HEK293T (cell line): ENCODE results near the gene TSPAN5.

ENCODE experiments used
- CTCF ChIA-PET: fragments of 350-600 bp; formaldehyde crosslinking; extraction: SDS; loops from one replicate; lab custom pipeline; 2021; ENCODE audit warnings: antibody characterized with exemption, inconsistent platforms; lab: Yijun Ruan, JAX
- POLR2A ChIA-PET: fragments of 350-600 bp; formaldehyde crosslinking; extraction: SDS; loops from one replicate; lab custom pipeline; 2020; ENCODE audit warnings: antibody characterized with exemption, inconsistent platforms; lab: Yijun Ruan, JAX
- DNase-seq: peaks from one replicate; pipeline ENCODE4 v3.0.0; 2012; ENCODE audit warnings: mixed read lengths; ENCODE audit errors: extremely low spot score
- ARNT ChIP-seq: fragments of 450-650 bp; IDR thresholded peaks from 2 replicates; pipeline ENCODE4 v1.6.1; 2017; ENCODE audit warnings: mild to moderate bottlenecking
- BHLHE40 ChIP-seq: fragments of 450-650 bp; IDR thresholded peaks from 2 replicates; pipeline ENCODE4 v1.6.1; 2016; ENCODE audit warnings: mild to moderate bottlenecking, moderate library complexity, borderline replicate concordance
- CTBP1 ChIP-seq: fragments of 450-650 bp; IDR thresholded peaks from 2 replicates; pipeline ENCODE4 v1.6.1; 2016; ENCODE audit warnings: borderline replicate concordance
- ELF4 ChIP-seq: fragments of 450-650 bp; IDR thresholded peaks from 2 replicates; pipeline ENCODE4 v1.6.1; 2017; ENCODE audit warnings: antibody characterized with exemption
- FOXA1 ChIP-seq: fragments of 450-650 bp; IDR thresholded peaks from 2 replicates; pipeline ENCODE4 v1.6.1; 2016; ENCODE audit warnings: mild to moderate bottlenecking
- FOXK2 ChIP-seq: fragments of 450-650 bp; IDR thresholded peaks from 2 replicates; pipeline ENCODE4 v1.6.1; 2016; ENCODE audit warnings: mild to moderate bottlenecking
- FOXM1 ChIP-seq: fragments of 450-650 bp; IDR thresholded peaks from 2 replicates; pipeline ENCODE4 v1.6.1; 2017; ENCODE audit warnings: mild to moderate bottlenecking, borderline replicate concordance
- HDGF ChIP-seq: fragments of 450-650 bp; IDR thresholded peaks from 2 replicates; pipeline ENCODE4 v1.6.1; 2017; ENCODE audit warnings: antibody characterized with exemption, borderline replicate concordance
- L3MBTL2 ChIP-seq: fragments of 450-650 bp; conservative IDR thresholded peaks from 2 replicates; pipeline ENCODE4 v1.6.1; 2016; ENCODE audit warnings: mild to moderate bottlenecking
- LEF1 ChIP-seq: fragments of 450-650 bp; IDR thresholded peaks from 2 replicates; pipeline ENCODE4 v1.6.1; 2017; ENCODE audit warnings: mild to moderate bottlenecking, borderline replicate concordance
- NFRKB ChIP-seq: fragments of 450-650 bp; IDR thresholded peaks from 2 replicates; pipeline ENCODE4 v1.6.1; 2016; ENCODE audit warnings: mild to moderate bottlenecking, moderate library complexity
- SP1 ChIP-seq: fragments of 450-650 bp; IDR thresholded peaks from 2 replicates; pipeline ENCODE4 v1.6.1; 2017
- SUZ12 ChIP-seq: fragments of 450-650 bp; IDR thresholded peaks from 2 replicates; pipeline ENCODE4 v1.6.1; 2016; ENCODE audit warnings: mild to moderate bottlenecking
- TARDBP ChIP-seq: fragments of 450-650 bp; IDR thresholded peaks from 2 replicates; pipeline ENCODE4 v1.6.1; 2016
- ZNF384 ChIP-seq: fragments of 450-650 bp; IDR thresholded peaks from 2 replicates; pipeline ENCODE4 v1.6.1; 2016
- TF ChIP-seq, protein P1 (sequence below): fragments of 450-650 bp; IDR thresholded peaks from 2 replicates; pipeline ENCODE4 v1.6.1; 2016

Gene TSPAN5

GRCh38 chr4:98624642-98625041, 33.8 kb downstream of the TSPAN5 start:
- ChIA-PET CTCF (no interaction called here), POLR2A (no interaction called here)
- TF ChIP-seq SUZ12 (no peak), HDGF (no peak), L3MBTL2 (no peak)
- TF ChIP-seq, protein P1, sequence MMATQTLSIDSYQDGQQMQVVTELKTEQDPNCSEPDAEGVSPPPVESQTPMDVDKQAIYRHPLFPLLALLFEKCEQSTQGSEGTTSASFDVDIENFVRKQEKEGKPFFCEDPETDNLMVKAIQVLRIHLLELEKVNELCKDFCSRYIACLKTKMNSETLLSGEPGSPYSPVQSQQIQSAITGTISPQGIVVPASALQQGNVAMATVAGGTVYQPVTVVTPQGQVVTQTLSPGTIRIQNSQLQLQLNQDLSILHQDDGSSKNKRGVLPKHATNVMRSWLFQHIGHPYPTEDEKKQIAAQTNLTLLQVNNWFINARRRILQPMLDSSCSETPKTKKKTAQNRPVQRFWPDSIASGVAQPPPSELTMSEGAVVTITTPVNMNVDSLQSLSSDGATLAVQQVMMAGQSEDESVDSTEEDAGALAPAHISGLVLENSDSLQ: no peak
- no peak for DNase-seq

DNA sequence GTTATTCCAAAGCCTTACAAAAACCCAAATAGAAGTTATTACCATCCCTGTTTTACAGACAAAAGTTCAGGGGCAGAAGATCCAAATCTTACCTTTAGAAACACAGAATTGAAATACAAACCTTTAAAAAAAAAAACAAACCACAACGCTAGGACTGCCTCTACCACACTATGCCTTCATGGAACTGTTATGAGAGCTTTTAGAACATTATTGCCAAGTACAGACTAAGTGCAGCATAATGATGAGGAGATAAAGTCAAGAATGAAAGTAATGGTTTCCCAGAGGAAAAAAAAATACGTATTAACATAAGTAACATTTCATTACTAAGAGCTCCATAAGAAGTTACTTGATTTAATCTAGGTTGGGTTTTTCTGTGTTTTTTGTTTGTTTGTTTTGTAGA, 34.3 kb downstream of the TSPAN5 start:
- TF ChIP-seq SP1: no peak
- ChIA-PET CTCF (no interaction called here), POLR2A (no interaction called here)
- no peak for DNase-seq

DNA sequence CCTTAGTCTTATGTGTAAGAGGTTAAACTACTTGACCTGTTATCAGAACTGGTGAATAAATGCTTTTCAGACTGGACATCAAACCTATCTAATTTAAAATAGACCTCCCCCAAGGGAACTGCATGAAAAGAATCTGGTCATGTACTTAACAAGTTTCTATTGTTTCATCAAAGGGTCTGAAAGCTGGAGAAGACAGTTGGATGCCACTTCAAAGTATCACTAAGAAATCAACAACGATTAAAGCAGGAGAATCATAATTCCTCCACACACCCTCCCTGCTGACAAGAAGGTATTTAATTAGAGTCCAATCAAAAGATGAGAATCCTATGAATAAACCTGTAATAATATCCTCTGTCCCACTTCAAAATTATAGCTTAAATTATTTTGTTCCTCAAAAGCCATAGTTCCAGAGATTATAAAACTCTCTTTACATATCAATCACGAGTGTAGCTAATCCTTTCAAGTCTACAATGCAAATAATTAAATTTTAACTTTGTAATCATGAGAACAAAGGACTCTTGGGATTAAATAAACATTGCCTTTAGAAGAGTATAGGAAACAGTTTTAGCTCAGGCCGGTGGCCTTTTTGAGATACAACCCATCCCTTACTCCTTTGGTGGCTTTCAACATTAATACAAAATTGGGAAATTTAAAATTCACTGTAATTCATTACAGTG, 35.1 kb downstream of the TSPAN5 start:
- no peak for TF ChIP-seq ARNT
- TF ChIP-seq HDGF: no peak
- no peak for TF ChIP-seq FOXA1
- no peak for TF ChIP-seq SP1
- TF ChIP-seq ELF4: no peak
- no peak for TF ChIP-seq FOXK2
- no peak for TF ChIP-seq TARDBP
- no peak for TF ChIP-seq SUZ12
- POLR2A ChIA-PET: no interaction called here
- CTCF ChIA-PET: no interaction called here
- DNase-seq: no peak

GRCh38 chr4:98620087-98620784, 38.2 kb downstream of the TSPAN5 start:
- POLR2A ChIA-PET: interaction anchor here (1.2 kb wide), 1 partner anchor 38 kb away, joined by 3 read pairs; the partner anchor contains the start of gene TSPAN5
- CTCF ChIA-PET: no interaction called here
- no peak for TF ChIP-seq L3MBTL2
- TF ChIP-seq CTBP1: no peak
- no peak for TF ChIP-seq FOXM1
- TF ChIP-seq ELF4: no peak
- TF ChIP-seq LEF1: no peak
- no peak for TF ChIP-seq BHLHE40
- no peak for TF ChIP-seq HDGF
- TF ChIP-seq ZNF384: no peak
- TF ChIP-seq, protein P1: no peak
- no peak for TF ChIP-seq FOXA1
- no peak for TF ChIP-seq TARDBP
- DNase-seq: no peak

GRCh38 chr4:98619180-98619579, 39.2 kb downstream of the TSPAN5 start:
- TF ChIP-seq FOXM1: no peak
- TF ChIP-seq, protein P1: peak; percentile 48
- peak; percentile 46; the same call in 1 of the 2 replicates for TF ChIP-seq ARNT
- peak; percentile 31 for DNase-seq
- ChIA-PET POLR2A (interaction anchor here (1.7 kb wide), 1 partner anchor 358 kb away, joined by 4 read pairs; the partner anchor contains the start of gene RAP1GDS1), CTCF (no interaction called here)

GRCh38 chr4:98618680-98619079, 39.7 kb downstream of the TSPAN5 start:
- POLR2A ChIA-PET: interaction anchor here (1.7 kb wide), 1 partner anchor 358 kb away, joined by 4 read pairs; the partner anchor contains the start of gene RAP1GDS1
- TF ChIP-seq HDGF (no peak), LEF1 (no peak), FOXK2 (no peak), NFRKB (no peak), SUZ12 (no peak), SP1 (no peak), FOXM1 (no peak), CTBP1 (no peak), ELF4 (no peak), FOXA1 (no peak), L3MBTL2 (no peak), BHLHE40 (no peak), ZNF384 (no peak), ARNT (no peak), TARDBP (no peak)
- TF ChIP-seq, protein P1: no peak
- no peak for DNase-seq
- CTCF ChIA-PET: interaction anchor here (0.6 kb wide), 1 partner anchor 391 kb away, joined by 4 read pairs; no protein-coding TSS in a partner anchor
